ENCODE measurements around the gene CHD3. TPM values are rescaled to one million over a fixed set of nuclear protein-coding genes. Genes with fewer than 3 reads are reported as not detected.
"Not testable (repeated sequence)": the region's sequence is repeated elsewhere in the genome, so short reads cannot be mapped to it uniquely, and the experiment has no call there.

The CHD3 gene
- total RNA-seq, 1 donor from 2014 or later, result 13.7 TPM

DNA sequence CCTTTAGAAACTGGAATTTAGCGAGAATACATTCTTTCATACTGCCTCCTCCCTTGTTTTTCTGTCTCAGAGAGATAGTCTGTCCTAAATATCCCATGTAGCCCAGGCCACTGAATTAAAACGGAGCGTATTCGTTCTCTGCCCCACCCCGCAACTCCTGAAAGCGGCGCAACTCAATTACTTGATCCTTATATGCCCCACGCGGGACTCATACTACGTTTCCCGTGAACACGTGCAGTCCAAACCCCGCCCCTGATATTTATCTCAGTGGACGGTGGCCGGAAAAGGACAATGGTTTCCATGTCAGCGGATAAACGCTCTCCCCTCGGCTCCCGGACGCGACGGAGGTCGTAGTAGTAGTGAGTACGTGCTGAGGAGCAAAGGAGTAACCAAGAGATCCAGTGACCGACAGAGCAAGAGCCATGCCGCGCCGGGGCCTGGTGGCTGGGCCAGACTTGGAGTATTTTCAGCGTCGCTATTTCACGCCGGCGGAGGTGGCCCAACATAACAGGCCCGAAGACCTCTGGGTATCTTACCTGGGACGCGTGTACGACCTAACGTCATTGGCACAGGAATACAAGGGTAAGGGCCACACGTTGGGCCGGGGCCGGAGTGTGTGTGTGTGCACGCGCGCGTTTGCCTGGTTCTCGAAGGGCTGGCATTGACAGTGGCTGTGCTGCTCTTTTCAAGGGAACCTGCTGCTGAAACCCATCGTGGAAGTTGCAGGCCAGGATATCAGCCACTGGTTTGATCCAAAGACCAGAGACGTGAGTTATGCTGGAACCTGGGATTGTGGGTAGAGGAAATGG is 30.7 kb upstream of the CHD3 start, which contains the start of gene CYB5D1:
TSS of gene CYB5D1 (plus strand) at position 291 of the 809 bp plus-strand sequence. CDS start at position 423, 132 bp downstream.
- ATAC-seq (ENCODE audit: poor library complexity) (peak; percentile 74), DNase-seq (peak; percentile 92)
- intact Hi-C loops (cut with DNase I), result loop anchor here (1.0 to 5.0 kb wide), 3 partner anchors 15 to 36 kb away; partner anchors contain the start of gene KDM6B

GRCh38 chr17:7858522-7858810 is 30.1 kb upstream of the CHD3 start:
- intact Hi-C loops (cut with DNase I), result loop anchor here (5.0 kb wide), 1 partner anchor 36 kb away; no protein-coding TSS in a partner anchor
- peak; percentile 8 for ATAC-seq (ENCODE audit: poor library complexity)

DNA sequence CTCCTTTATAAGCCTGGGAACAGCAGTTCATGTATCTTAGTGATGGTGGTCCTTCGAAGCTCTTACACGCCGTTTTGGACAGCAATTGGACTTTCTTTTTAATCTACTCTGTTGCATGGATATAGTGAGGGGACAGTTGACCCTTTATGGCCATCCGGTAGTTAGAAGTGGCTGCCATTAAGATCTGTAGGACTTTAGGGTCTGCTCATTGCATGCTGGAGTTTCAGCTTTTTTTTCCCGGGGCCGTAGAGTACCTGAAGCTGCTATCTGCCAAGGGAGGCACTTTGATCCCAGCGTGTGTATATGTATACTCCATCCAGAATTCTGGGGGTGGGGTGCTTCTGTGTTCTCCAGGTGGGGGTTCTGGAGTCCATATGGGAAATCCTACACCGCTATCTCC is 29.6 kb upstream of the CHD3 start:
- intact Hi-C loops (cut with DNase I), result loop anchor here (5.0 kb wide), 1 partner anchor 37 kb away; no protein-coding TSS in a partner anchor
- no peak for ATAC-seq (ENCODE audit: poor library complexity)

More at GRCh38 chr17:7858522-7858810, 30.1 kb upstream of the CHD3 start:
- DNase-seq, result peak; percentile 59

DNA sequence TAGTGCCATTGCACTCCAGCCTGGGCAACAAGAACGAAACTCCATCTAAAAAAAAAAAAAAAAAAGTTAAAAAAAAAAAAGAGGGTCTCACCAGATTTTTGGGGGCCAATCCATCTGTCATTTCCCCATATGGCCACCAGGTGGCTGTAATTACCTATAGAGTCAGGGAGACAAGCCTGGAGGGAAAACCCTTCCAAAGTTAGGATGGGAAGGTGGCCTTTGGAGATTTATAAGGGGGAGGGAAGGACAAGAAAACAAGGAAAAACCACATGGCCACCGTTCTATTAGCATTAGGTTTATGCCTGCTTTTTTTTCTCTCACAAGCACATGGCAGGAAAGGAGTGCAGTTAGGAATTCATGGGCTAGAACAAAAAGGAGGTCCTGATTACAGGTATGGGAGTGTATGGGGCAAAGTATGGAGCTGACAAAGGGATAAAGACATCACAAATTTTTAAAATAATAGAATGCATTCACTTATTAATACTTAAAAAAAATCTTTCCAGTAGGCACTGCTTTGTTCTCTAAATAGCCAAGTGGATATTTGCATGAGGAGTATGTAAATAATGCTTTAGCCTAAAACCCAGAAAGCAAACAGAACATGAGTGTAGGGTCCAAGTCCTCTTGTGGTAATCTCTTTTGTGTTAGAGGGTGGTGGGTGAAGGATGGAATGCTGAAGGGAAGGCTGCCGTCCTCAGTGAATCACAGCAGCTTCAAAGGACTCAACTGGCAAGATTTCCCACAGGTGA is 25.7 kb upstream of the CHD3 start:
- intact Hi-C loops (cut with DNase I), result loop anchor here (2.0 to 5.0 kb wide), 2 partner anchors 34 to 126 kb away; no protein-coding TSS in a partner anchor
- no peak for DNase-seq
- no peak for ATAC-seq (ENCODE audit: poor library complexity)

More for the DNA sequence above, 29.6 kb upstream of the CHD3 start:
- no peak for DNase-seq

- DNase-seq; ATAC-seq (ENCODE audit: poor library complexity): not testable (repeated sequence)
- intact Hi-C loops (cut with DNase I), result loop anchor here (5.0 kb wide), 1 partner anchor 33 kb away; no protein-coding TSS in a partner anchor
These were observed 24.2 kb upstream of the CHD3 start for GRCh38 chr17:7864384-7864783.

DNA sequence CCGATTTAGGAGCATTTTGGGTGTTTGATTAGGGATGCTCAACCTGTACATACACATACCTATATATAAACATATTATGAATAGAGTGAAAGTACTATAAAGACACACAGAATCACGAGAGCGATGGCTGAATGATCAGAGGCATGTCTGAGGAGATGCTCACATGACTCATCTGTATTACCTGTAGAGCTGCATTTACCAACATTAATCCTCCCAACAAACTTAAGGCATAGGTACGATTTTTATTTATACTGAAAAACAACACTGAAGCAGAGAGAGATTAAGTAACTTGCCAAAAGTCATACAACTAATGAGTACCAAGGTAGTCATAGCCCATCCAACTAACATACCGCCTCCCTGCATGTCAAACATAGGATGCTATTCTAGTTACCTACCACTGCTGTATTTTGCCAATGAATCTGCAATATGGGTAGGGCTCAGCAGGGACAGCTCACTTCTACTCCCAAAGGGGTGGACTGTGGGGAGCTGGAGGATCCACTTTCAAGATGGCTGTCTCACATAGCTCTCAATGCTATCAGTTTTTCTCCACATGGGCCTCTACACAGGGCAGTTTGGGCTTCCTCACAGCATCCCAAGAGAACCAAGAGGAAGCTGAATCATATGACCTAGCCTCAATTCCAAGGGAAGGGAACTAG is 23.5 kb upstream of the CHD3 start:
- no peak for DNase-seq
- ATAC-seq (ENCODE audit: poor library complexity), result no peak
- intact Hi-C loops (cut with DNase I), result loop anchor here (5.0 kb wide), 1 partner anchor 32 kb away; no protein-coding TSS in a partner anchor

- ATAC-seq (ENCODE audit: poor library complexity) (no peak), DNase-seq (no peak)
- intact Hi-C loops (cut with DNase I), result no loop called here
These were observed 20.7 kb upstream of the CHD3 start for GRCh38 chr17:7867881-7868329.

DNA sequence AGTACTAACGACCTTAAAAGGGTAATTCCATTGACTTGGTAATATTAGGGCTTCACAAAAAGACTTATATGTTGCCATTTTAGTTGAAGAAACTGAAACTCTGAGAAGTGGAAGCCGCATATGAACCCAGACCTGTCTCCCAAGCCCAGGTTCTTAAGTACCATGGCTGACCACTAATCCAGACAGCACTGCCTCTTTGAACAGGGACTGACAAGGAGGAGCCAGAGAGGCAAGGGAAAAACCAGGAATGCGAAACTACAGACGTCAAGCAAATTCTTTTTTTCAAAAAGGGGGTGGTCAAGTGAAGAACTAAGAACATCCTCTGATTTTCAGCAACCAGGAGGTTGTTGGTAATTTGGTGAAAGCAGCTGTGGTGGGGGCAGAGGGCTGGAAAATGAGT is 15.5 kb upstream of the CHD3 start:
- no peak for DNase-seq
- intact Hi-C loops (cut with DNase I), result no loop called here
- no peak for ATAC-seq (ENCODE audit: poor library complexity)

GRCh38 chr17:7875804-7876370 is 12.7 kb upstream of the CHD3 start:
- intact Hi-C loops (cut with DNase I), result no loop called here
- DNase-seq, result no peak
- ATAC-seq (ENCODE audit: poor library complexity), result no peak

DNA sequence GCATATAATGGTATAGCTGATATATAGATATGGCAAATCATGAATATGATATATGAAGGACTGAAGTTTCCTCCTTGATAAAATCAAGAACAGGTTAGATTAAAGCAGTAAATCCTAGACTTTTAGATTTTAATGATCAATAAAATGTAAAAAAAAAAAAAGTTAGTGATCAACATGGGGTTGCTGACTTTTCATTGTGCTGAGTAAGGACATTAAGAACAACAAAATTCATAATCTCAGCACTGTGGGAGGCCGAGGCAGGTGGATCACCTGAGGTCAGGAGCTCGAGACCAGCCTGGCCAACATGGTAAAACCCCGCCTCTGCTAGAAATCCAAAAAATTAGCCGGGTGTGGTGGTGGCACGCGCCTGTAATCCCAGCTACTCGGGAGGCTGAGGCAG is 10.4 kb upstream of the CHD3 start:
- no peak for ATAC-seq (ENCODE audit: poor library complexity)
- intact Hi-C loops (cut with DNase I), result no loop called here
- DNase-seq, result no peak

DNA sequence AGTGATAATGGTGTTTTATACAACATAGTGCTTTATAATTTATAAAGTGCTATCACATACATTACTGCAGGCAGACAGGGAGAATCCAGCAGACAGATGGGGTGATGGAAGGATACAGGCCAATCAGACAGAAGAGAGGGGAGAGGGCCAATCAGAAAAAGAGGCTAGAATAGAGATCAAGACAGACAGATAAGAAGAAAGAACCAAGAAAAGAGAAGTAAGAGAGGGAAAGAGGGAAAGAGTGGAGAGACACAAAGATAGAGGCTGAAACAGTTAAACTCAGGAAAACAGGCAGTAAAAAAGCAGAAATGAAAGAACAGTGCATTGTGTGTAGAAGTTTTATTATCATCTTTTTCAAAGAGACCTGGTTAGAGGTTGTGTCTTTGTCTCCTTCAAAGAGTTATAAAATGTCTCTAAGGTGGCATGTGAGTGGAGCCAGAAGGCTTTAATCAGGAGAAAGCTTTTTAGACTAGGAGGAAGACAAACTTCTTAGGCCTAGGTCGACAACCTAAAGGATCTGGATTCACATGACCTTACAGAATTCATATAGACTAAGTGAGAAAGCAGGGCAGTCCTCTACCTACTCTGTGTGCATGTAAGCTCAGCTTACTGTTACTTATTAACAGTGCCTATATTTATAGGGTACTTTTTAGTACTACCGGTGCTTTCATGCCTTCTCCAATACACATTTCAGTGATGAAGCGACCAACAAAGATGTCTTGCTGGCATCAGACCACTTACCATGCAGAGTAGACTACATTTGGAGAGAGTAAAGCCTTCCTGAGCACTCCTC is 8.3 kb upstream of the CHD3 start:
- DNase-seq, result no peak
- intact Hi-C loops (cut with DNase I), result no loop called here
- no peak for ATAC-seq (ENCODE audit: poor library complexity)

GRCh38 chr17:7881276-7882054 is 7.1 kb upstream of the CHD3 start:
- intact Hi-C loops (cut with DNase I), result no loop called here
- DNase-seq (no peak), ATAC-seq (ENCODE audit: poor library complexity) (no peak)

DNA sequence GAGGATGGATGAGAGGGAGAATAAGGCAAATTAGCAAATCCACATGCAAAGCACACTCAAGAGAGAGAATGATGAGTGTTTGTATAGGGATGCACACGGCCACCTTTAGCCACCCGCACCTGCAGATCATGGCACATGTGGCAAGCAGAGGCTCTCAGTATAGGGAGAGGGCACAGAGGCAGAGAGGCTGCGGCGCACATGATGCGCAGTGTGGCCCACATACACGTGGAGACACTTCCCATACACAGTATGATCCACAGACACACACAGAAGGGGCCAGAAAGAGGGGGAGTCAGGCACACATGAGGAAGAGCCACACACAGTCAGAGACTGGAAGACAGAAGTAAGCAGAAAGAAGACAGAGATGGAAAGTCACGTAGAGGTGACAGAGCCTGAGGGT is 6.5 kb upstream of the CHD3 start:
- intact Hi-C loops (cut with DNase I), result no loop called here
- no peak for DNase-seq
- ATAC-seq (ENCODE audit: poor library complexity), result no peak

GRCh38 chr17:7882629-7883028 is 6.0 kb upstream of the CHD3 start:
- DNase-seq (no peak), ATAC-seq (ENCODE audit: poor library complexity) (no peak)
- intact Hi-C loops (cut with DNase I), result no loop called here

DNA sequence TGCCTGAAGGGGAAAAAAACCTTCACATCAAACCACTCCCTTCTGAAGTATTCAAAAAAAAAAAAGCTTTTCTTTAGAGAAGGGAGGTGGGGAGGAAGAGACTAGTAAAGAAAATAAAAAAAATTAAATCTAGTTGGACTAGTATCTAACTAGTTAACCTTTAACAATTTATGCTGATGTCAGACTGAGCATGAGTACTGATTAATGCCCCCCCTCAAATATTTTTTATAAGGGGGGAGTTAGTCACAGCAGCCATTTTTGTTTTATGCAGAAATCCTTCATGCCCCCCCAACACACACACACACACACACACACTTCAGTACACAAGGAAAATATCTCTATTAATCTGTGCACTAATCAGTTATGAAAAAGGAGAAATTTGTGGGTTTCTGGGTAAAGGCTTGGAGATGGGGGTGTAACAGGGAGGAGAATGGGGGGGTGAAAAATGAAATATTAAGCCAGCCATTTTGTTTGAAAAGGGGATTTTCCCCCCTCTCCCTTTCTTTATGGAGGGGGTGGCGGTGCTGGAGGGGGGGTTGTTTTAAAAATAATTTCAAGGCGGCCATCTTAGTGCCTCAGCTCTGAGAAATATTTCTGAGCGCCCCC is 4.7 kb upstream of the CHD3 start:
- intact Hi-C loops (cut with DNase I), result no loop called here
- ATAC-seq (ENCODE audit: poor library complexity) (no peak), DNase-seq (no peak)

DNA sequence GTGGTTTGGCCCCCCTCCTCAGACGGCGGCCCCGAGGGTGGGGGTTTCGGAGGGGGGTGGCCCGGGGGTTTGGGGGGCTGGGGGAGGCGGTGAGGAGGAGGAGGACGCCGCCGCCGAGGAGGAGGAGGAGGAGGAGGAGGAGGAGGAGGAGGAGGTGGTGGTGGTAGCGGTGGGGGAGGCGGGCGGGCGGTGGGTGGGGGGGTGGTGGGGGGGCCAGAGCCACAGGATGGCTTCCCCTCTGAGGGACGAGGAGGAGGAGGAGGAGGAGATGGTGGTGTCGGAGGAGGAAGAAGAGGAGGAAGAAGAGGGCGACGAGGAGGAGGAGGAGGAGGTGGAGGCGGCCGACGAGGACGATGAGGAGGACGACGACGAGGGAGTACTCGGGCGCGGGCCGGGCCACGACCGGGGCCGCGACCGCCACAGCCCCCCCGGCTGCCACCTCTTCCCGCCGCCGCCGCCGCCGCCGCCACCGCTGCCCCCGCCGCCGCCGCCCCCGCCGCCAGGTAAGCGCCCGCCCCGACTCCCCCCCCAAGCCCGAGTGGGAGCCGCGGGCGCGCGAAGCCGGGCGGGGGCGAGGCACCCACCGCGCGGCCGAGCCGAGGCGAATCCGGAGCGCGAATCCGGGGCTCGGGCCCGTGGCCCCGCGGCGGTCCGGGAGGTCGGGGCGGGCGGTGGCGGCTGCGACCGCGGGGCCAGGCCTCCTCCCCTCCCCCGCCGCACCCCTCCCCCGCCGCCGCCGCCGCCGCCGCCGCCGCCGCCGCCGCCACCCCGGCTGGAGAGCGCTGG is 3.8 kb upstream of the CHD3 start:
- intact Hi-C loops (cut with DNase I), result no loop called here
- ATAC-seq (ENCODE audit: poor library complexity) (no peak), DNase-seq (no peak)

All from Right ventricle myocardium superior (tissue), 1 donor.